NB4 (cell line): ENCODE results near the gene CRACR2B.

ENCODE experiments used
- DNase-seq: peaks from one replicate; pipeline ENCODE4 v3.0.0; 2010; ENCODE audit warnings: low read depth
- H3K4me3 ChIP-seq: one replicate; pipeline ENCODE4 v1.5.1; 2011; ENCODE audit warnings: mild to moderate bottlenecking, low read depth, low read length, moderate library complexity
- MYC ChIP-seq: IDR thresholded peaks from 2 replicates; pipeline ENCODE4 v1.6.1; 2011; ENCODE audit warnings: low read depth, low read length
- POLR2A ChIP-seq: IDR thresholded peaks from 2 replicates; pipeline ENCODE4 v1.6.1; 2011; ENCODE audit warnings: mild to moderate bottlenecking; ENCODE audit not compliant: insufficient read length; ENCODE audit errors: extremely low read depth
- TF ChIP-seq, protein P1 (sequence below): IDR thresholded peaks from 2 replicates; pipeline ENCODE4 v1.6.1; 2011; ENCODE audit warnings: low read depth, low read length
- TF ChIP-seq, protein P2 (sequence below): IDR thresholded peaks from one replicate; pipeline ENCODE4 v1.5.1; 2012; ENCODE audit warnings: low read depth, low read length

The CRACR2B gene

DNA sequence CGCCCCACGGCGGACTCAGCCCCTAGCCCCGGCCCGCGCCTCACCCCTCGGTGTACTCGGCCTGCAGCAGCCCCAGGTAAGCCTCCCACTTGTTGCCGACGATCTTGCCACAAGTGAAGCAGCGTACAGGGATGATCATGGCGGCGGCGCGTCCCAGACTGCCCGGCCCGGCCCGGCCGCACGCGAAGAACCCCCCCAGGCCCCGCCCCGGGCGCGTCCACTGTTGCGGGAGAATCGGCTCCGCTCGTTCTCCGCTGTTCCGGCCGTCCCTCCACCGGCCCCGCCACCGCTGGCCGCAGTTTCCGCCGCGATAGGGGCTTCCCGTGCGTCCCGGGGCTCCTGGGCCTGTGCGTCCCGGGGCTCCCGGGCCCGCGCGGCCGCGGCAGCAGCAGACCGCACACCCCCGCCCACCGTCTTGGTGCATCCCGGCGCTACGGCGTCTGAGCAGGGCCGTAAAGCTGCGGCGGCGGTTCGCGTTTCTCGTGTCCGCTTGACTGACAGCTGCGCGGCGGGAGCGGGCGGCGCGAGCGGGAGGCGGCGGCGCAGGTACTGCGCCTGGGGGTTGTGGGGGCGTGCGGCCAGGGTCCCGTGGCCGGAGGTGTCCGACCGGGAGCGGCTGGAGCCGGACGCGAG lies 14.8 kb downstream of the CRACR2B start, which contains the start of the genes POLR2L and TSPAN4:
TSS of gene POLR2L (minus strand) at position 160 of the 633 bp plus-strand sequence. CDS start at position 139, 21 bp downstream.
TSS of gene TSPAN4 (plus strand) at position 483 of the 633 bp plus-strand sequence. CDS start 7,453 bp downstream, outside the sequence.
- TF ChIP-seq POLR2A (peak; percentile 92), MYC (peak; percentile 62)
- TF ChIP-seq, protein P1, sequence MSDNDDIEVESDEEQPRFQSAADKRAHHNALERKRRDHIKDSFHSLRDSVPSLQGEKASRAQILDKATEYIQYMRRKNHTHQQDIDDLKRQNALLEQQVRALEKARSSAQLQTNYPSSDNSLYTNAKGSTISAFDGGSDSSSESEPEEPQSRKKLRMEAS, result peak; percentile 86
- TF ChIP-seq, protein P2, sequence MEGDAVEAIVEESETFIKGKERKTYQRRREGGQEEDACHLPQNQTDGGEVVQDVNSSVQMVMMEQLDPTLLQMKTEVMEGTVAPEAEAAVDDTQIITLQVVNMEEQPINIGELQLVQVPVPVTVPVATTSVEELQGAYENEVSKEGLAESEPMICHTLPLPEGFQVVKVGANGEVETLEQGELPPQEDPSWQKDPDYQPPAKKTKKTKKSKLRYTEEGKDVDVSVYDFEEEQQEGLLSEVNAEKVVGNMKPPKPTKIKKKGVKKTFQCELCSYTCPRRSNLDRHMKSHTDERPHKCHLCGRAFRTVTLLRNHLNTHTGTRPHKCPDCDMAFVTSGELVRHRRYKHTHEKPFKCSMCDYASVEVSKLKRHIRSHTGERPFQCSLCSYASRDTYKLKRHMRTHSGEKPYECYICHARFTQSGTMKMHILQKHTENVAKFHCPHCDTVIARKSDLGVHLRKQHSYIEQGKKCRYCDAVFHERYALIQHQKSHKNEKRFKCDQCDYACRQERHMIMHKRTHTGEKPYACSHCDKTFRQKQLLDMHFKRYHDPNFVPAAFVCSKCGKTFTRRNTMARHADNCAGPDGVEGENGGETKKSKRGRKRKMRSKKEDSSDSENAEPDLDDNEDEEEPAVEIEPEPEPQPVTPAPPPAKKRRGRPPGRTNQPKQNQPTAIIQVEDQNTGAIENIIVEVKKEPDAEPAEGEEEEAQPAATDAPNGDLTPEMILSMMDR, result no peak
- peak within 1 kb of the TSS; percentile 89 for H3K4me3 ChIP-seq
- DNase-seq, result peak; percentile 91

DNA sequence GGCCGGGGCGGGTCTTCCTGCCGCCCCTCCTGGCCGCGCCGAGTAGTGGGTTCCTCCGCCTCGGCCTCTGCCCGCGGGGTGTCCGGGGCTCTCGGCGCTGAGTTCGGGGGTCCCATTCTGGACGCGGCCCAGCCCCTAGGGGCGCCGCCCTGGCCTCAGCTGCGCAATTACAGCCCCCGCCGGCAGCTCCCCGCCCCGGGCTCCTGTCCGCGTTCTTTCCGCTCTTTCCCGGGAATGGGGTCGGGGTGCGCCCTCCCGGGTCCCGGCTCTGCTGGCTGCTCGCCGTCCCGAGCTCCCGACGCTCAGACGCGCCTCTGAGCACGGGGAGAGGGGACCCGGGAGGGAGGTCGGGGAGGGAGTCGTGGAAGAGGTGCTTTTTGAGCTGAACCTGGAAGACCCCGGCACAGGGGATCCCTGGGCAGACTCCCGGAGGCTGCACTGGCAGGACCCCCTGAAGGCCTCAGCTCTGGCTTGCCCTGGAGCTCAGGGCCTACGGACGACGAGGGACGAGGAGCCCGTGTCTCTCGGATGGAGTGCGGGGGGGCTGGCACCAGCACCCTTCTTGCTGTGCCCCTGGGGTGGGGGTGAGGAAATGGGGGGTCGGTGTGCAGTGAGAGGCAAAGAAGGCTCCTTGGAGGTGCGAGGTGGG lies 15.5 kb downstream of the CRACR2B start:
- TF ChIP-seq, protein P1, result no peak
- TF ChIP-seq, protein P2, result no peak
- TF ChIP-seq POLR2A (no peak), MYC (no peak)
- no peak for DNase-seq
- peak overlapping the region; percentile 35 for H3K4me3 ChIP-seq

DNA sequence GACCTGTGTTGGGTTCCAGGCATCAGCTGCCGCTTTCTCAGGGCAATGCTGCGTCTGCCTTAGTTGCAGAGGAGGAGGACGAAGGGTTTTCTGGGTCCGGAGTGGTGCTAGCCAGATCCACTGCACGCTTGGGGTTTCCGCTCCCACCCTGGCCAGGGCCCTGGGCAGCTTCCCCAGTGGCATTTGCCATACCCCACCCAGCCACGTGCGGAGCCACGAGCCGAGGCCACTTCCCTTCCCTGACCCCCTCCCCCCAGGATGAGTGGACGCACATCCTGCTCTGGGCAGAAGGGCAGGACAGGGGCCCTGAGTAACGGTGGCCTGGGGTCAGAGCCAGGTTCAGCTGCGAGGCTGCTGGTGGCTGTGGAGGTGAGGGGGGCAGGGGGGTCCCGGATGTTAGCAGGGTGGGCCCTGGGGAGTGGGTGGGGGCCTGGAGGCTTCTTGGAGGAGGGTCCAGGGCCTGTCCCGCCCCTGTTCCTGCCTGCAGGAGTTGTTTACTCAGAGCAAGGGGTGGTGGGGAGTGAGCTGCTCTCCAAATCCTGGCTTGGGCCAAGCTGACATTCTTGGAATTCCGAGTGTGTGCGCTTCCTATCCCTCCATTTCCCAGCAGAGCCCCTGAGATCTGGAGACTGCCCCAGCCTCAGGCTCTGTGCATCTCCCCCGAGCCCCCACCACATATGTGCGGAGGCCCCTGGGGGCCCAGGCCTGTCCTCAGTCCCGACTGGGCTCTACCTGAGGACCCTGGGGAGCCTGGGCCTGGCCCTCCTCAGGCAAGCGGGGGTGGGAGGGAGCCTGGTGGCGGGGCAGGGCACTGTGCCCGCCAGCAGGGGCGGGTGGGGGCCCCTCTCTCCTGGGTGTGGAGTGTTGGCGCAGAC lies 16.3 kb downstream of the CRACR2B start:
- DNase-seq, result no peak
- TF ChIP-seq, protein P1, result peak; percentile 90
- TF ChIP-seq MYC (peak; percentile 86), POLR2A (no peak)
- no peak overlapping the region for H3K4me3 ChIP-seq

DNA sequence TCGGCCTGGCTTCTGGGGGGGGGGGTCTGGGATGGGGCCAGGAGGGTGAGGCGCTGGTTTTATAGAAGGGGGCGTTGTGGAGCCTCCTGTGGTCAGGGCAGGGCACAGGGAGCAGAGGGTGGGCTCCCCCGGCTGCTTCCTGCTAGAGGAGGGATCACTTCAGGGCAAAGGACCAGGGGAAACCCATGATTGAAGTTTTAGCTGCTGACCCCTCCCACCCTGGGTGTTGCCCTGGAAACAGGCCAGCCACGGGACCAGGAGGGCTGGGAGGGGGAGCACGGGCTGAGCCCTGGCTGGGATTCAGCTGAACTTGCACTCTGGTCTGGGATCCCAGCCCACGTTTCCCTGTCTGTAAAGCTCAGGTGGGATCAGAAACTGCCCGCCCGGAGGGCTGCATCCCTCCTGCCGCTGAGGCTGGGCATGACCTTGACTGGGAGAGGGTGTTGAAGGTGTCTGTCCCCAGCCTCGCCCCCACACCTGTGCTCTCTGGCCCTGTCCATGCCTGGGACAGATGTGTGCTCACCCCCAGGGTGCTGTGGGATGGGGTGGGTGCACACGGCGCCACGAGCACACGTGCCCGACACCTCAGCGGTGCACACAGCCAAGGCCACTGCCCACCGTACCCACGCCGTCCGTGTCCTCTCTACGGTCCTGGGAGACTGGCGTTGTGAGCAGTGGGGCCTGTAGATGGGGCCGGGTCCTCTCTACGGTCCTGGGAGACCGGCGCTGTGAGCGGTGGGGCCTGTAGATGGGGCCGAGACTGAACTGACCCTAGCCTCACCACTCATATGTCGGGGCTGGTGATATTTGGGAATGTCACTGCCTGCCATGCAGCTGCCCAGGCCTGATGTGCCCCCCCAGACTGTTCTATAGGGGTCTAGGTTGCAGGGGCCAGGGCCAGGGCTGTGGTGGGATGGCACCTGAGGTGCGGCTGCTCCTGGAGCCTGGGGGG lies 17.2 kb downstream of the CRACR2B start:
- H3K4me3 ChIP-seq, result no peak overlapping the region
- TF ChIP-seq, protein P2, result no peak
- TF ChIP-seq, protein P1, result no peak
- TF ChIP-seq MYC, result no peak; the same call in 1 of the 2 replicates
- no peak for TF ChIP-seq POLR2A
- DNase-seq, result peak; percentile 65

DNA sequence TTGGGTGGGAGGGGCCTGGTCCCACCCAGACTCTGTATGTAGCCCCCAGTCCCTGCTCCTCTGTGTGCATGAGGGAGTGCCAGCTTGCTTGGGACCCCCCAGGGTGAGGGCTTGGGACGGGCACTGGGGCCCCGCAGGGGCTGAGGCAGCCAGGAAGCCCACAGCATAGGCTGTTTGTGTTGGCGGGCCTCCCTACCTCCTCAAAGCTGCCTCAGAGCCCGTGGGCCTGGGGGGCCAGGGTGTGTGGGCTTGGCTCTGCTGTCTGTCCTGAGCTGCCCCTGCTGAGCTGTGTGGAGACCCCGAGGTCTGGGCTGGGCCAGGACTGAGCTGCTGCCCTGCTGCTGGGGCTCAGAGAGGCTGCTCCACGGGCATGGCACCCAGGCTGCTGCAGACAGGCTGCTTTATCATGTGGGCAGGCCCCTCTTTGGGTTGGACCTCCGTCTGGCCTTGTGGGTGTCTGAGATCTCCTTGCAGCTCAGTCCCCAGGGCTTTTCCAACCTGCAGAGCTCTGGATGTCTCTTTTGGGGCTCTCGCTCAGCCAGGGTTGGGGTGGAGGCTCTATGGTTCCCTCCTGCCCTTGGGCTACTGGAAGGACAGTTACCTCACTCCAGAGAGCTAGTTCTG lies 18.3 kb downstream of the CRACR2B start:
- DNase-seq, result no peak
- TF ChIP-seq POLR2A, result no peak
- no peak overlapping the region for H3K4me3 ChIP-seq
